HG03342 (cell line): ENCODE measurements around the gene MEGF10.

Source experiments
- ATAC-seq: cut with Tn5 transposase; IDR thresholded peaks from one replicate; pipeline ENCODE4 v1.9.1; 2021; ENCODE audit warnings: mild to moderate bottlenecking, moderate library complexity; ENCODE audit not compliant: unreplicated experiment

The MEGF10 gene

GRCh38 chr5:127324756-127325155 lies 34.2 kb downstream of the MEGF10 start:
- ATAC-seq = no peak

- no peak for ATAC-seq
These were observed 35.8 kb downstream of the MEGF10 start for GRCh38 chr5:127326431-127326830.

DNA sequence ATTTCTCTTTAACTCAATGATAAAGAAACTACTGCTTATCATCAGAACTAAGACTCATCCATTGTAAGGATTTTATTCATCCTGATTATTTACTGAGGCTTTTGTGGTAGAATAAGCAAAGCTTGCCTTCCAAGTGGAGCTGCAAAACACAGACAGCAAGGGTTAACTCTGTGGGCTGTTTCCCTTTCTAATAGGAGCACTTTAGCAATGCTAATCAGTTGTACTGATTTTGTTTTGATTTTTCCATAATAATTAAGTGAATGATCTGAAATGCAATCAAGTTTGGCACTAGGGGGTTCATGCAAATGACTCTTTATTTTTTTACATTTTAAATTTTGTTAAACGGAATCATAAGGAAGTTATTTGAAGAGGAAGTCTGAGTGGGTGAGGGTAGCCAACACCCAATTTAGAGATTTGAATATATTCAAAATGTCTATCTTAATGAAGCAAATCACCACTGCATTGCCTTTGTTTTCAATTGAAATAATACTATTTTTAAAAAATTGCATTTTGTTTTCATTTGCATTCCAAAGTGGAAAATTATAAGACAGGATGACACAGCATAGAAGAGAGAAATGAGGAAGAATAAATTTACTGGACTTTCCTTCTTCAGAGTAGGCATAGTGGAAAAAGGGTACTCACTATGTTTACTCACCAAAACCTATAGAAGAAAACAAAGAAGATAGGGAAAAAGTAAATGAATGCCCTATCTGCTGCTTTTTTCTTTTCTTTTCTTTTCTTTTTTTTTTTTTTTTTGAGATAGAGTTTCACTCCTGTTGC lies 36.6 kb downstream of the MEGF10 start:
- ATAC-seq = no peak

- ATAC-seq = no peak
These were observed 39.5 kb downstream of the MEGF10 start for GRCh38 chr5:127330116-127330515.

DNA sequence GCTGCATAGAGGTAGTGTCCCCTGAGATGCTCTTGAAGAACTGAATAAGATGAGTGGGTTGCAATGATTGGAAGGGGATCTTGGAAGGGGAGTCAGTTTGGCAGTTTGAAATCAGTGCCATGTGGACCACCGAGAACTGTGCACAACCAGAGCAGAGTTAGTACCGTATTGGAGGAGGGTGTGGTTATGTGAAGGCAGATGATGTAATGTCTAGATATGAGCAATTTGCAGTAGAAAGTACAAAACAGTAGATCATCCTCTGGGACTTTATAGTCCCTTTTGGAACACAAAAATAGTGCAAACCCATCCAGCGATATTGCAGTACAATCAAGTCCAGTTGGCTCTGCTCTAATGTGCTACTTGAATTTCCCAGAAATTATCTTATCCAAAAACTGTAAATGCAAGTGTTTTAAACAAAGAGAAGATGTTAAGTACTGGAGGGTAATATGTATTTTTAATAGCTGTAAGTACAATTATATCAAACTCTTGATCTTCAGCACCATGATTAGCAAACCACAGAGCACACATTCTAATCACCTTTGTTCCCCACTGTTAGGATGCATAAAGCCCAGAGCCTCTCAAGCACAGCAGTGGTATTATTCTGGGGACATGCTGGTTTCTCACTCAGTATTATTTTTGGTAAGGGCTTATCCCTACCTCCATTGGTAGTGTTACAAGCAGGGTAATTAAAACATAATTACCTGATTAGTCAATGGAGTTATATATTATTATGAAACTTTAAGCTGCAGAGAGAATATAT lies 41.5 kb downstream of the MEGF10 start:
- ATAC-seq = no peak

- ATAC-seq = no peak
These were observed 42.9 kb downstream of the MEGF10 start for GRCh38 chr5:127333483-127333882.

GRCh38 chr5:127335381-127335780 lies 44.8 kb downstream of the MEGF10 start:
- ATAC-seq = no peak

GRCh38 chr5:127337876-127338275 lies 47.3 kb downstream of the MEGF10 start:
- no peak for ATAC-seq

GRCh38 chr5:127338501-127338900 lies 47.9 kb downstream of the MEGF10 start:
- no peak for ATAC-seq

GRCh38 chr5:127340606-127341005 lies 50.0 kb downstream of the MEGF10 start:
- ATAC-seq = no peak

GRCh38 chr5:127342364-127342763 lies 51.8 kb downstream of the MEGF10 start:
- no peak for ATAC-seq

DNA sequence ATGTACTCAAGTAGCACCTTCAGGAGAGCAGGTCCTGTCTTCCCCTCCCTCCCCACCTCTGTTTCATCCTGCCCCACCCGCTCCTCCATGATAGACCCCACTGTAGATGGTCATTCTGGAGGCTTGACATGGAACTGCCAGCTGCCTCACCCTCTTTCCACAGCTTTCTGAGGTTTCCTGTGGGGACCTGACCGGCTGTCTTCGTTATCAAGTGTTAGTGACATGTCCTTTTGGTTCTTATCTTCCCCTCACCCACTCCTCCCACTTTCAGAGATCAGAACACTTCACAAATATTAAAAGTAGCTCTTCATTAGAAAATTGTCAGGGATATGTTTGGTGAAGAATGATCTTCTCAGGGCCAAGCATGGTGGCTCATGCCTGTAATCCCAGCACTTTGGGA lies 52.7 kb downstream of the MEGF10 start:
- no peak for ATAC-seq

- ATAC-seq = no peak
These were observed 53.3 kb downstream of the MEGF10 start for GRCh38 chr5:127343866-127344265.

DNA sequence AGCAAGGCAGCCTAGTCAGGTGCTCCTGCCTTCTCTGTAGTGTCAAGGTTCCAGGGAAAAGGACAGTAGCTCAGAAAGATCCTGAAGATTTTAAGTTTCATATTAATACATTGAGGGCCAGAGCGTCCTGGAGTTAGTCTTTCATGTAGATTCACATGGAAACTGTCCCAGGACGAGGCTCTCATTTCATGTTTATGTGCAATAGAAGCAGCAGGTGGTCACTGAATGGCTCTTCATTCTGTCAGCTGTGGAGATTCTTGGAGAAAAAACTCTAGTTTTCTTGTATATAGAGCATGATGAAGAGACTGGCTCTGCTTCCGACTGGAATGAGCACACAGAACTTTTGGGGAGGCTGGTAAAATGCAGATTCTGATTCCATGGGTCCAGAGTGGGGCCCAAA lies 54.3 kb downstream of the MEGF10 start:
- ATAC-seq = no peak

DNA sequence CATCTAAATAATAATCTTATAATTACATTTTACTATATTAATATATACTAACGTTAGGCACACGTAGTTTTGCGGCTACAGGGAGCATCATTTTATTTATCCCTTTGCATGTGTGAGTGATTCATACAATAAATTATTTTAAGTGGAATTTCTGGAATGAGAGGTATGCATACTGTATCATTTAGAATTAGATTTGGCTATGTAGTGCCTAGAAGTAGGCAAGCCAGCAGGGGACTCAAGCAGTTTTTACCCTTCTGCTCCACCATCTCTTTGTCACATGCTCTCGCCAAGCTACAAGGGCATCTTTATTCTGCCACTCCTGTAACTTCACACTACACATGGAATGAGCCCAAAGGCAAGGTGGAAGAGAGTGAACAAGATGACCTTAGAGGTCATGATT lies 60.8 kb downstream of the MEGF10 start:
- no peak for ATAC-seq

- no peak for ATAC-seq
These were observed 61.5 kb downstream of the MEGF10 start for GRCh38 chr5:127352068-127352467.

DNA sequence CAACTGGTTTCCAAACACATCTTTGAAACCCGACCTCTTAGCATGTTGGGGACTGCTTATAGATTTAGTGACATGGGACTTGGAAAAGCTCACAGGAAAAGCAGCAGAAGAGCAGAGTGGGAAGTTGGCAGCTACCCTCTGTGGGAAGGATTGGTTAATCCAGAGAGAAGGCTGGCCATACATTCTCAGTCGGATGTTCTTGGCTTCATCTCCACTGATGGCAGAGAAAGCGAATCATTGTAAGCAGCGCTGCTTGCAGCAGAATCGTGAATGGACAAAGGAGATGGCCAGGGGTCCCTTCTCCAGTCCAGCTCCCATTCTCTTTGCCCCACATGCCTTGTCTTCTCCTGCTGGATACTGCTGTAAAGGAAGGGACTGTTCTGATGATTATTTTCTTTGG lies 62.7 kb downstream of the MEGF10 start:
- ATAC-seq = no peak

GRCh38 chr5:127353796-127354195 lies 63.2 kb downstream of the MEGF10 start:
- no peak for ATAC-seq

GRCh38 chr5:127355337-127355736 lies 64.7 kb downstream of the MEGF10 start:
- ATAC-seq = no peak

DNA sequence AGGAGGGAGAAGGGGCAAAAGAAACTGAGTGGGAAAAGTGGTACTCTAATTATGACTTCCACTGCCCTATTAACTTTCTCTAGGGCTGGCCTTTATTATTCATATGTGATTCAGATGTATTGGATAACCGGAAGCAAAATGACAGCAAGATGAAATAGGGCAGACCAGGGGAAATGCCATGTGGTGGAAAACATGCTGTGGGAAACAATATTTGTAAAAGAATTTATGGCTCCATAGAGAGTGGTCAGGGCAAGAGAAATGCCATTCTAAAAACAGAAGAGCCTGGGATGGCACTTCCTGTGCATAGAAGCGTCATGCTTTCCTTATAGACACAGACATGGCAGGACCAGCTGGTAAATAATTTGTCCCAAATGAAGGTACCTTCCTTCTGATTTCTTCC lies 67.7 kb downstream of the MEGF10 start:
- no peak for ATAC-seq

DNA sequence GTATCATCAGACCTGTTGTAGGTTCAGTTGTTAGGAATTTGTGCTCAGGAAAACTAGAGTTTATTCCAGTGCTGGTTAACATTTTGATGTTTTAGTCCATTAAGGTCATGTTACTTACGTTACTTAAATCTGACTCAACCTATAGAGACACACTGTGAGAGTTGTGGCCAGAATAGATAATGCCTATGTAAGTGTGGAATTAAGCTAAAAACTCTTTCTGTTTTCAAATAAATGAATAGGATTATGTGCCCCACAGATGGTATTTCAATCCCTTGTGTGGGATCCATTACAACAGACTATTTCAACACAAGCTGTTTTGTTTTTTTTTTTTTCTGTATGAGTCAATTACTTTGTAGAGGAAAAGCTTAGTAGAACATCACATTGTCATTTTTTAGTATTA lies 68.1 kb downstream of the MEGF10 start:
- ATAC-seq = no peak

- no peak for ATAC-seq
These were observed 68.9 kb downstream of the MEGF10 start for GRCh38 chr5:127359502-127359901.
